Endothelial cell of umbilical vein (primary cell): ENCODE results near the gene GPANK1. TPM values are rescaled to one million over a fixed set of nuclear protein-coding genes. Genes with fewer than 3 reads are reported as not detected.

ENCODE experiments used
- BruUV-seq: library from RNA; stranded (reverse); fragments of 400-500 nt; replicated peaks from 2 replicates; lab custom pipeline; 2021; lab: Mats Ljungman, UMichigan
- CTCF ChIA-PET: fragments of 300-600, 350-600 bp; sonication (Branson Sonifier 250); formaldehyde crosslinking; loops from one replicate; lab custom pipeline; 2021; ENCODE audit warnings: antibody characterized with exemption, inconsistent platforms; lab: Charles Lee
- POLR2A ChIA-PET: fragments of 300-600, 350-600 bp; sonication (Branson Sonifier 250); formaldehyde crosslinking; loops from one replicate; lab custom pipeline; 2021; ENCODE audit warnings: antibody characterized with exemption, inconsistent platforms; lab: Charles Lee
- DNase-seq: peaks from one replicate; pipeline ENCODE4 v3.0.0-alpha.2; 2011; ENCODE audit warnings: low read depth, low spot score
- FAIRE-seq: peaks from 2 replicates; lab custom pipeline; 2011; peaks lifted over from hg19 to GRCh38; lab: Jason Lieb, UNC
- H2AFZ ChIP-seq: 2 replicates; pipeline ENCODE4 v1.6.0; 2012; ENCODE audit warnings: low read depth, low read length, control low read depth, inconsistent platforms
- H3K27ac ChIP-seq: 2 replicates; pipeline ENCODE4 v1.5.1; 2011; ENCODE audit warnings: low read depth, mild to moderate bottlenecking, control low read depth, low read length, moderate library complexity; ENCODE audit not compliant: insufficient read depth
- H3K27me3 ChIP-seq, 2 experiments: 2 replicates each; pipeline versions ENCODE4 v1.6.0 to v1.6.1; 2011; ENCODE audit warnings: low read length in 2 of 2, mixed read lengths in 1 of 2; ENCODE audit not compliant: control insufficient read depth in 2 of 2, insufficient read depth in 2 of 2
- H3K36me3 ChIP-seq, 2 experiments: 2 replicates in 1 of 2; 3 replicates in 1 of 2; pipeline ENCODE4 v1.5.1; 2011; ENCODE audit warnings: low read length in 2 of 2, mild to moderate bottlenecking in 1 of 2, moderate library complexity in 1 of 2; ENCODE audit not compliant: control insufficient read depth in 2 of 2, insufficient read depth in 2 of 2; ENCODE audit errors: extremely low read depth in 1 of 2
- H3K4me1 ChIP-seq: 3 replicates; pipeline ENCODE4 v1.5.1; 2011; ENCODE audit warnings: mild to moderate bottlenecking, low read length; ENCODE audit not compliant: control insufficient read depth, insufficient read depth; ENCODE audit errors: extremely low read depth
- H3K4me2 ChIP-seq: 2 replicates; pipeline ENCODE4 v1.6.1; 2011; ENCODE audit warnings: low read length, control low read depth, mixed read lengths; ENCODE audit not compliant: insufficient read depth
- H3K4me3 ChIP-seq, 3 experiments: fragments of 200-600 bp in 1 of 3; sonication (generic), shearing (Covaris generic) in 1 of 3; replicated peaks in 1 of 3; 2 replicates each; pipeline ENCODE4 v1.5.1; 2011 to 2016; ENCODE audit warnings: control low read depth in 3 of 3, low read length in 3 of 3, mild to moderate bottlenecking in 2 of 3, inconsistent platforms in 1 of 3, low read depth in 1 of 3, moderate library complexity in 1 of 3; ENCODE audit not compliant: insufficient read depth in 1 of 3
- H3K79me2 ChIP-seq: 2 replicates; pipeline ENCODE4 v1.6.0; 2012; ENCODE audit warnings: low read length, inconsistent platforms; ENCODE audit not compliant: control insufficient read depth, insufficient read depth
- H3K9ac ChIP-seq: replicated peaks from 2 replicates; pipeline ENCODE3; 2011; ENCODE audit warnings: low read length, control low read depth; ENCODE audit not compliant: insufficient read depth; ENCODE audit errors: extremely low read depth
- H3K9me1 ChIP-seq: replicated peaks from 3 replicates; pipeline ENCODE4 v1.6.0; 2011; ENCODE audit warnings: mild to moderate bottlenecking, low read length; ENCODE audit not compliant: control insufficient read depth, insufficient read depth; ENCODE audit errors: extremely low read depth
- H3K9me3 ChIP-seq: replicated peaks from 2 replicates; pipeline ENCODE4 v1.5.1; 2012; ENCODE audit warnings: low read length, inconsistent platforms; ENCODE audit not compliant: control insufficient read depth, insufficient read depth
- H4K20me1 ChIP-seq: replicated peaks from 2 replicates; pipeline ENCODE3; 2011; ENCODE audit warnings: mild to moderate bottlenecking, low read length; ENCODE audit not compliant: control insufficient read depth, insufficient read depth; ENCODE audit errors: extremely low read depth
- EZH2 ChIP-seq: IDR thresholded peaks from 2 replicates; pipeline ENCODE4 v1.6.1; 2012; ENCODE audit warnings: borderline replicate concordance, low read depth, mild to moderate bottlenecking, moderate library complexity, low read length, inconsistent platforms; ENCODE audit not compliant: severe bottlenecking
- FOS ChIP-seq: IDR thresholded peaks from 2 replicates; pipeline ENCODE4 v1.6.1; 2011; ENCODE audit warnings: mild to moderate bottlenecking, low read length, moderate library complexity, borderline replicate concordance; ENCODE audit not compliant: insufficient read depth
- GATA2 ChIP-seq: IDR thresholded peaks from 2 replicates; pipeline ENCODE4 v1.7.0; 2011; ENCODE audit warnings: low read depth, mild to moderate bottlenecking, moderate library complexity, mixed read lengths, low read length; ENCODE audit not compliant: insufficient read length, insufficient read depth
- JUN ChIP-seq: IDR thresholded peaks from 2 replicates; pipeline ENCODE4 v1.6.1; 2011; ENCODE audit warnings: borderline replicate concordance, low read depth; ENCODE audit not compliant: insufficient read length, insufficient read depth
- MYC ChIP-seq: IDR thresholded peaks from one replicate; pipeline ENCODE4 v1.6.1; 2011; ENCODE audit warnings: mild to moderate bottlenecking, low read depth, low read length
- POLR2A ChIP-seq: IDR thresholded peaks from 2 replicates; pipeline ENCODE4 v1.6.1; 2012; ENCODE audit warnings: low read depth, mild to moderate bottlenecking, control low read depth, low read length
- POLR2AphosphoS5 ChIP-seq: IDR thresholded peaks from 2 replicates; pipeline ENCODE4 v1.6.1; 2012; ENCODE audit warnings: low read depth, mild to moderate bottlenecking, control low read depth, low read length, moderate library complexity; ENCODE audit not compliant: insufficient read depth
- dilution Hi-C: fragments of 300-500 bp; cut with MboI; formaldehyde crosslinking; loops from one replicate; pipeline ENCODE4 v1.15.0; 2019; ENCODE audit warnings: low sequenced_read_pairs; ENCODE audit not compliant: extremely low pct_ligation_motif_present
- intact Hi-C: fragments of 100-400 bp; cut with micrococcal nuclease; formaldehyde crosslinking; loops from one replicate; pipeline ENCODE4 v1.10.0; 2022
- polyA plus RNA-seq, 4 experiments: library from polyadenylated mRNA; depleted of rRNA in 3 of 4; stranded (reverse) in 3 of 4; unstranded in 1 of 4; fragments of >200 nt; gene quantifications; 2 replicates each; pipeline versions ENCODE4 v1.2.1 to v1.2.3, GENCODE V29; 2011 to 2012; ENCODE audit warnings: missing spikeins in 1 of 4
- total RNA-seq: library from RNA; stranded (reverse); gene quantifications from 2 replicates; pipeline ENCODE4 v1.2.3, GENCODE V29; 2021
- TF ChIP-seq, protein P1 (sequence below), 2 donors: IDR thresholded peaks; 1 replicate in 1 of 2; 2 replicates in 1 of 2; pipeline ENCODE4 v1.5.1; 2011; ENCODE audit warnings: low read length in 2 of 2, mild to moderate bottlenecking in 2 of 2, moderate library complexity in 2 of 2, control low read depth in 1 of 2, inconsistent platforms in 1 of 2, low read depth in 1 of 2; ENCODE audit not compliant: insufficient read depth in 1 of 2; ENCODE audit errors: extremely low read depth in 1 of 2
- TF ChIP-seq, protein P2 (sequence below): IDR thresholded peaks from 2 replicates; pipeline ENCODE4 v1.6.1; 2011; ENCODE audit not compliant: insufficient read depth, insufficient read length

GPANK1 gene
- total and polyA plus RNA-seq, 2 donors (not counting 3 experiments of a cell fraction or from before 2014, with no cell fraction given) = 12.6 to 17.5 TPM

DNA sequence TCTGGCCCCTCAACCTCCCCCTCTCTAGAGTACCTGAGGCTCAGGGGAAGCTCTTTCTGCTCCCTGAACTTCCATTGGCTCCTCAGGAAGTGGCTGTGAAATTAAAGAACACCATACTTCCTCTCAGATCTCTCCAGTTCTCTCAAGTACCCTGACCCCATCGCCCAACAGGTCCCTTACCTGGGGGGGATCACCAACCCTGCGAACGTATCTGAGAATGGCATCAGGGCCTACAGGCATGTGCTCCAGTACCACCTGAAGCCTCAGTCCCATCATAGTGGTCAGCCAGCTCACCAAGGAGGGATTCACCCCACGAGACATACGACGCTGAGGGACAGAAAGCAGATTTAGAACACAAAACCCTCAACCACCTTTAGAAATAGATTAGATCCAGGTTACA is 24.2 kb downstream of the GPANK1 start:
- H3K4me1 ChIP-seq = no peaks in the 10 kb centered on the region
- no peak overlapping the region for H3K4me3 ChIP-seq
- no peak for DNase-seq
- FAIRE-seq = no peak
- H3K27me3 ChIP-seq = no peaks in the 10 kb centered on the region
- intact Hi-C loops (no loop called here), dilution Hi-C loops (no loop called here)
- H3K27ac ChIP-seq = no peak overlapping the region
- H3K79me2 ChIP-seq = no peaks in the 10 kb centered on the region
- H3K9ac ChIP-seq = no peak overlapping the region
- no peaks in the 10 kb centered on the region for H3K9me3 ChIP-seq
- H2AFZ ChIP-seq = no peak overlapping the region
- no peak for TF ChIP-seq POLR2AphosphoS5
- TF ChIP-seq, protein P1, sequence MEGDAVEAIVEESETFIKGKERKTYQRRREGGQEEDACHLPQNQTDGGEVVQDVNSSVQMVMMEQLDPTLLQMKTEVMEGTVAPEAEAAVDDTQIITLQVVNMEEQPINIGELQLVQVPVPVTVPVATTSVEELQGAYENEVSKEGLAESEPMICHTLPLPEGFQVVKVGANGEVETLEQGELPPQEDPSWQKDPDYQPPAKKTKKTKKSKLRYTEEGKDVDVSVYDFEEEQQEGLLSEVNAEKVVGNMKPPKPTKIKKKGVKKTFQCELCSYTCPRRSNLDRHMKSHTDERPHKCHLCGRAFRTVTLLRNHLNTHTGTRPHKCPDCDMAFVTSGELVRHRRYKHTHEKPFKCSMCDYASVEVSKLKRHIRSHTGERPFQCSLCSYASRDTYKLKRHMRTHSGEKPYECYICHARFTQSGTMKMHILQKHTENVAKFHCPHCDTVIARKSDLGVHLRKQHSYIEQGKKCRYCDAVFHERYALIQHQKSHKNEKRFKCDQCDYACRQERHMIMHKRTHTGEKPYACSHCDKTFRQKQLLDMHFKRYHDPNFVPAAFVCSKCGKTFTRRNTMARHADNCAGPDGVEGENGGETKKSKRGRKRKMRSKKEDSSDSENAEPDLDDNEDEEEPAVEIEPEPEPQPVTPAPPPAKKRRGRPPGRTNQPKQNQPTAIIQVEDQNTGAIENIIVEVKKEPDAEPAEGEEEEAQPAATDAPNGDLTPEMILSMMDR (IDR thresholded peaks at IDR 0.05; ENCODE audit: extremely low read depth in 1 of 2, insufficient read depth in 1 of 2, low read depth in 1 of 2, low read length in 2 of 2) = no peak
- TF ChIP-seq EZH2 = no peak
- TF ChIP-seq JUN = no peak
- no peak for TF ChIP-seq POLR2A
- TF ChIP-seq, protein P2, sequence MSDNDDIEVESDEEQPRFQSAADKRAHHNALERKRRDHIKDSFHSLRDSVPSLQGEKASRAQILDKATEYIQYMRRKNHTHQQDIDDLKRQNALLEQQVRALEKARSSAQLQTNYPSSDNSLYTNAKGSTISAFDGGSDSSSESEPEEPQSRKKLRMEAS = no peak
- no peak for TF ChIP-seq FOS
- TF ChIP-seq GATA2 = no peak
- no peak for TF ChIP-seq MYC
- peaks cover 34 to 71% of the 10 kb centered on the region in 2 experiments for H3K36me3 ChIP-seq
- no peaks in the 10 kb centered on the region for H3K9me1 ChIP-seq
- BruUV-seq = TSS peak; percentile 61
- no peaks in the 10 kb centered on the region for H4K20me1 ChIP-seq
- no peak overlapping the region for H3K4me2 ChIP-seq
- ChIA-PET CTCF (interaction anchor here (1.0 to 2.5 kb wide), 6 partner anchors 11 to 151 kb away, joined by 3 to 8 read pairs (median 4); partner anchors contain the start of gene ATP6V1G2), POLR2A (interaction anchor here (0.7 to 2.2 kb wide), 2 partner anchors 11 to 105 kb away, joined by 3 to 10 read pairs; partner anchors contain the start of gene BAG6)
